ENCODE measurements around the gene TRIM2. TPM values are rescaled to one million over a fixed set of nuclear protein-coding genes. Genes with fewer than 3 reads are reported as not detected.

The TRIM2 gene
- total RNA-seq, 2 experiments from 2014 or later, result 0.06 to 0.29 TPM

GRCh38 chr4:153223427-153223801 is 19.2 kb downstream of the TRIM2 start:
- Histone ChIP-seq H4K20me1 (ENCODE audit: insufficient read depth, low read length) (no peaks in the 10 kb centered on the region), H3K9me2 (ENCODE audit: insufficient read depth, low read length) (no peaks in the 10 kb centered on the region), H3K4me1 (ENCODE audit: insufficient read depth, low read length, poor library complexity, severe bottlenecking) (no peaks in the 10 kb centered on the region), H3K36me3 (ENCODE audit: insufficient read depth, low read length) (no peaks in the 10 kb centered on the region), H3K27ac (ENCODE audit: low read depth, low read length, poor library complexity, severe bottlenecking) (no peak overlapping the region), H3K79me2 (ENCODE audit: insufficient read depth, low read depth, low read length) (no peaks in the 10 kb centered on the region), H3K4me3 (ENCODE audit: low read depth, low read length, poor library complexity, severe bottlenecking) (no peak overlapping the region), H2AFZ (ENCODE audit: low read length) (no peak overlapping the region; the same call in 1 of the 2 replicates), H3K9me3 (ENCODE audit: low read length) (peaks cover 5% of the 10 kb centered on the region; the same call in 1 of the 2 replicates), H3K4me2 (ENCODE audit: low read length) (no peak overlapping the region)
- intact Hi-C loops (cut with micrococcal nuclease; ENCODE audit: unreplicated experiment), result no loop called here
- ChIA-PET POLR2A (no interaction called here), CTCF (ENCODE audit: unreplicated experiment) (no interaction called here)
- no peak for DNase-seq (ENCODE audit: low spot score)
- BruUV-seq (replicated peaks), result no TSS peak
- no peak for TF ChIP-seq EZH2phosphoT487 (IDR thresholded peaks at IDR 0.05; ENCODE audit: borderline replicate concordance, low read depth, low read length)
- no peak for TF ChIP-seq CTCF (conservative IDR thresholded peaks at IDR 0.05; ENCODE audit: low read length)

DNA sequence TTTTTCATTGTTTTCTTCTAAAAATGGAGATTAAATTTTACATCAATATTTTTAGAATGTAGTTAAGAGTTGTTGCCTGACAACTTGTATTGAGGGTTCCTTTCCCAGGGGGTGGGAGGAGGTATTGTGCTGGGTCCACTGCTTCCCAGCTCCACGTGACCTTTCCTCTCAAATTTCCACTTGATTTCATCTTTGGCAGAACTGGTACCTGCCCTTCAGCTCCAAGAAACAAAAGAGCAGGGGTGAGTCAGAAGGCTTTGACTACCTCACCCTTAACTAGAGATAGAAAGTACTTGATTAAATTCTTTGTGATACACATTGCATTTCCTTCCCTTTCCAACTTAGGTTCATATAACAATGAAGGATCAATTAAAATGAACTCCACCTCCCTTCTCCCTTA is 19.7 kb downstream of the TRIM2 start:
- intact Hi-C loops (cut with micrococcal nuclease; ENCODE audit: unreplicated experiment), result no loop called here
- Histone ChIP-seq H4K20me1 (ENCODE audit: insufficient read depth, low read length) (no peaks in the 10 kb centered on the region), H3K9me2 (ENCODE audit: insufficient read depth, low read length) (no peaks in the 10 kb centered on the region), H3K4me1 (ENCODE audit: insufficient read depth, low read length, poor library complexity, severe bottlenecking) (no peaks in the 10 kb centered on the region), H3K36me3 (ENCODE audit: insufficient read depth, low read length) (no peaks in the 10 kb centered on the region), H3K9me3 (ENCODE audit: low read length) (peaks cover 5% of the 10 kb centered on the region; the same call in 1 of the 2 replicates), H3K4me2 (ENCODE audit: low read length) (no peak overlapping the region), H3K27ac (ENCODE audit: low read depth, low read length, poor library complexity, severe bottlenecking) (no peak overlapping the region), H3K79me2 (ENCODE audit: insufficient read depth, low read depth, low read length) (no peaks in the 10 kb centered on the region), H2AFZ (ENCODE audit: low read length) (no peak overlapping the region), H3K4me3 (ENCODE audit: low read depth, low read length, poor library complexity, severe bottlenecking) (no peak overlapping the region)
- POLR2A ChIA-PET, result no interaction called here
- no peak for TF ChIP-seq EZH2phosphoT487 (IDR thresholded peaks at IDR 0.05; ENCODE audit: borderline replicate concordance, low read depth, low read length)
- no peak for TF ChIP-seq CTCF (conservative IDR thresholded peaks at IDR 0.05; ENCODE audit: low read length)
- CTCF ChIA-PET (ENCODE audit: unreplicated experiment), result no interaction called here
- BruUV-seq (replicated peaks), result no TSS peak
- DNase-seq (ENCODE audit: low spot score), result no peak

- POLR2A ChIA-PET, result no interaction called here
- intact Hi-C loops (cut with micrococcal nuclease; ENCODE audit: unreplicated experiment), result no loop called here
- H3K4me3 ChIP-seq (ENCODE audit: low read depth, low read length, poor library complexity, severe bottlenecking), result no peak overlapping the region
- no peak overlapping the region for H3K4me2 ChIP-seq (ENCODE audit: low read length)
- TF ChIP-seq EZH2phosphoT487 (IDR thresholded peaks at IDR 0.05; ENCODE audit: borderline replicate concordance, low read depth, low read length) (no peak), CTCF (conservative IDR thresholded peaks at IDR 0.05; ENCODE audit: low read length) (no peak)
- H3K4me1 ChIP-seq (ENCODE audit: insufficient read depth, low read length, poor library complexity, severe bottlenecking), result no peaks in the 10 kb centered on the region
- H3K9me2 ChIP-seq (ENCODE audit: insufficient read depth, low read length), result no peaks in the 10 kb centered on the region
- CTCF ChIA-PET (ENCODE audit: unreplicated experiment), result no interaction called here
- DNase-seq (ENCODE audit: low spot score), result no peak
- H3K9me3 ChIP-seq (ENCODE audit: low read length), result peaks cover 5% of the 10 kb centered on the region; the same call in 1 of the 2 replicates
- H3K27ac ChIP-seq (ENCODE audit: low read depth, low read length, poor library complexity, severe bottlenecking), result no peak overlapping the region
- no peak overlapping the region for H2AFZ ChIP-seq (ENCODE audit: low read length)
- BruUV-seq (replicated peaks), result no TSS peak
- H3K36me3 ChIP-seq (ENCODE audit: insufficient read depth, low read length), result no peaks in the 10 kb centered on the region
- no peaks in the 10 kb centered on the region for H4K20me1 ChIP-seq (ENCODE audit: insufficient read depth, low read length)
- no peaks in the 10 kb centered on the region for H3K79me2 ChIP-seq (ENCODE audit: insufficient read depth, low read depth, low read length)
These were observed 20.2 kb downstream of the TRIM2 start for GRCh38 chr4:153224474-153224873.
